ENCODE measurements around the gene USP48. TPM values are rescaled to one million over a fixed set of nuclear protein-coding genes. Genes with fewer than 3 reads are reported as not detected.
A peak's percentile ranks its signal among the peaks of the same experiment; 100 is the strongest.

The USP48 gene
- total RNA-seq, 1 donor from 2014 or later = 26.1 TPM

GRCh38 chr1:21764615-21765423 is 18.1 kb downstream of the USP48 start:
- Histone ChIP-seq H3K36me3 (ENCODE audit: control insufficient read depth, insufficient read depth, low read length) (no peaks in the 10 kb centered on the region), H3K4me3 (ENCODE audit: low read depth, low read length) (no peak overlapping the region), H3K27me3 (ENCODE audit: control insufficient read depth, insufficient read depth, low read length) (no peaks in the 10 kb centered on the region)
- peak; percentile 57 for DNase-seq (ENCODE audit: low read depth)
- no peak for TF ChIP-seq CTCF (IDR thresholded peaks at IDR 0.05; ENCODE audit: insufficient read depth, low read length, poor library complexity, severe bottlenecking)

DNA sequence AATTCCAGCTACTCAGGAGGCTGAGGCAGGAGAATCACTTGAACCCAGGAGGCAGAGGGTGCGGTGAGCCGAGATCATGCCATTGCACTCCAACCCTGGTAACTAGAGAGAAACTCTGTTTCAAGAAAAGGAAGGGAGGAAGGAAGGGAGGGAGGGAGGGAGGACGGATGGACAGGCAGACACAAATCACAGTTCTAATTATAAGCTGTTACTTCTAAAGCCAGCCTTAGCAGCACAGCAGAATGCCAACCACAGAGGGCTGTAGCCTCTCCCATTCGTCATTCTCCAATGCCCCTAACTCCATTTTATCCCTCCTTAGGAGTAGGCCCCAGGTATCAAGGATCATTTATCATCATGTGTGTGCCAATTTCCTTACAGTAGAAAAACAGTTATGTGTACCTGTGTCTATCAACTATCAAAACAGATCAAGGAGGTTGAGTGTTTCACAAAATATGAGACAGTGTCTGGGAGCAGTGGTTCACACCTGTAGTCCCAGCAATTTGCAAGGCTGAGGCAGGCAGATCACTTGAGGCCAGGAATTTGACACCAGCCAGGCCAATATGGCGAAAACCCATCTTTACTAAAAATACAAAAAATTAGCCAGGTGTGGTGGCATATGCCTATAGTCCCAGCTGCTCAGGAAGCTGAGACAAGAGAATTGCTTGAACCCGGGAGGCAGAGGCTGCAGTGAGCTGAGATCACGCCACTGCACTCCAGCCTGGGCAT is 19.1 kb downstream of the USP48 start:
- no peak for TF ChIP-seq CTCF (IDR thresholded peaks at IDR 0.05; ENCODE audit: insufficient read depth, low read length, poor library complexity, severe bottlenecking)
- H3K4me3 ChIP-seq (ENCODE audit: low read depth, low read length) = no peak overlapping the region
- no peaks in the 10 kb centered on the region for H3K36me3 ChIP-seq (ENCODE audit: control insufficient read depth, insufficient read depth, low read length)
- DNase-seq (ENCODE audit: low read depth) = no peak
- H3K27me3 ChIP-seq (ENCODE audit: control insufficient read depth, insufficient read depth, low read length) = no peaks in the 10 kb centered on the region

GRCh38 chr1:21763236-21763635 is 19.7 kb downstream of the USP48 start:
- no peak for DNase-seq (ENCODE audit: low read depth)

GRCh38 chr1:21762022-21762404 is 20.9 kb downstream of the USP48 start:
- no peak for DNase-seq (ENCODE audit: low read depth)
- Histone ChIP-seq H3K4me3 (ENCODE audit: low read depth, low read length) (no peak overlapping the region), H3K36me3 (ENCODE audit: control insufficient read depth, insufficient read depth, low read length) (no peaks in the 10 kb centered on the region), H3K27me3 (ENCODE audit: control insufficient read depth, insufficient read depth, low read length) (no peaks in the 10 kb centered on the region)
- no peak for TF ChIP-seq CTCF (IDR thresholded peaks at IDR 0.05; ENCODE audit: insufficient read depth, low read length, poor library complexity, severe bottlenecking)

More at GRCh38 chr1:21763236-21763635, 19.7 kb downstream of the USP48 start:
- no peak for TF ChIP-seq CTCF (IDR thresholded peaks at IDR 0.05; ENCODE audit: insufficient read depth, low read length, poor library complexity, severe bottlenecking)
- Histone ChIP-seq H3K36me3 (ENCODE audit: control insufficient read depth, insufficient read depth, low read length) (no peaks in the 10 kb centered on the region), H3K27me3 (ENCODE audit: control insufficient read depth, insufficient read depth, low read length) (no peaks in the 10 kb centered on the region), H3K4me3 (ENCODE audit: low read depth, low read length) (no peak overlapping the region)

DNA sequence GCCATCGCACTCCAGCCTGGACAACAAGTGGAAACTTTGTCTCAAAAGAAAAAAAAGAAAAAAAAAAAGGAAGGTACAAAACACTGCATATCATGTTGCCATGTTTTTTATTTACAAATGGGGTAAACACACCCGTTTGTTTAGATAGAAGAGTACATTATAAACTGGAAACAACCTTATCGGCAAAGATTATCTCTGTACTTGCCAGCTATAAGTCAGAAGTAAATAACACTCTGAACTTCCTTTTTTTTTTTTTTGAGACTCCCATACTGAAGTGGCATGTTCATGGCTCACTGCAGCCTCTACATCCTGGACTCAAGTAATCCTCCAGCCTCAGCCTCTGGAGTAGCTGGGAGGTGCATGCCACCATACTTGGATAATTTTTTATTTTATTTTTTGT is 21.9 kb downstream of the USP48 start:
- Histone ChIP-seq H3K36me3 (ENCODE audit: control insufficient read depth, insufficient read depth, low read length) (no peaks in the 10 kb centered on the region), H3K4me3 (ENCODE audit: low read depth, low read length) (no peak overlapping the region), H3K27me3 (ENCODE audit: control insufficient read depth, insufficient read depth, low read length) (no peaks in the 10 kb centered on the region)
- no peak for DNase-seq (ENCODE audit: low read depth)
- TF ChIP-seq CTCF (IDR thresholded peaks at IDR 0.05; ENCODE audit: insufficient read depth, low read length, poor library complexity, severe bottlenecking) = no peak

All from kidney epithelial cell (primary cell).